B cell (primary cell): ENCODE data around the gene MED9.

Source experiments
- CTCF ChIP-seq: fragments of 200-600 bp; IDR thresholded peaks from one replicate; pipeline ENCODE4 v1.8.0; 2022; ENCODE audit warnings: antibody characterized with exemption, mild to moderate bottlenecking
- EZH2 ChIP-seq: IDR thresholded peaks from 2 replicates; pipeline ENCODE4 v1.6.1; 2012; ENCODE audit warnings: borderline replicate concordance, low read depth, mild to moderate bottlenecking, moderate library complexity, low read length; ENCODE audit not compliant: insufficient read depth, poor library complexity, severe bottlenecking

GRCh38 chr17:17467720-17468119 is 9.1 kb upstream of the MED9 start:
- TF ChIP-seq EZH2 (no peak), CTCF (no peak)
